ENCODE data around the gene PHLDB2. TPM values are rescaled to one million over a fixed set of nuclear protein-coding genes. Genes with fewer than 3 reads are reported as not detected.

The PHLDB2 gene
- total RNA-seq, 1 experiment from 2014 or later, result 13.2 TPM

DNA sequence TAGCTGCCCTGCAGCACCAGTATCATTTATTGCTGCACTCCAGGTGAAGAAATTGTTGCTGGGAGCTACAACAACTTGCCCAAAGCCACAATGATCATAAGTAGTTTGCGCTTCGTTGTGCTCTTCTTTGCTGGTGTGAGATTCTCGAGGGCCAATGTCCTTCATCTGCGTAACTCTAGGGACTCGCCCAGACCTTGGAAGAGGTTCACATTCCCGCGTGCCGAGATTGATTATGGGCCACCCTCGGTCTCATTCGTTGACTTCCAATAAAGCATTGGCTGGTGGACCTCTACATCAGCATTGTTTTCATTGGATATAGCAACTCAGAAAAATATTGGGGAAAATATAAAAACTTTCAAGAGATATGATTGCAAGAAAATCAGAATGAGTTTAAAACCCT, 423 bp upstream of the PHLDB2 start:
- Histone ChIP-seq H3K27ac (ENCODE audit: insufficient read length, low read depth, low read length) (no peak overlapping the region), H3K18ac (ENCODE audit: insufficient read length, low read depth, low read length) (no peak overlapping the region), H3T11ph (ENCODE audit: low read length) (no peak overlapping the region), H4K5ac (ENCODE audit: insufficient read length, low read depth, low read length) (no peak overlapping the region), H3K23ac (ENCODE audit: insufficient read length, low read depth, low read length) (no peak overlapping the region), H4K20me1 (ENCODE audit: control insufficient read depth, insufficient read depth, insufficient read length) (no peaks in the 10 kb centered on the region), H2BK12ac (ENCODE audit: insufficient read length, low read depth, low read length) (no peak overlapping the region), H3K23me2 (ENCODE audit: insufficient read length, low read depth, low read length, poor library complexity, severe bottlenecking) (peaks cover 15% of the 10 kb centered on the region), H3K9ac (ENCODE audit: extremely low read depth, insufficient read length, low read length) (no peak overlapping the region), H2AFZ (ENCODE audit: low read length) (no peak overlapping the region), H3K9me3 (ENCODE audit: control insufficient read depth, low read depth, low read length) (no peaks in the 10 kb centered on the region), H4K91ac (ENCODE audit: insufficient read length, low read depth, low read length) (no peak overlapping the region), H2BK15ac (ENCODE audit: low read depth, low read length) (no peak overlapping the region), H3K79me1 (ENCODE audit: insufficient read depth, low read depth, low read length, poor library complexity, severe bottlenecking) (no peaks in the 10 kb centered on the region), H3K56ac (ENCODE audit: insufficient read length, low read depth, low read length) (no peak overlapping the region), H4K8ac (replicated peaks; ENCODE audit: insufficient read length, low read depth, low read length) (no peak overlapping the region), H3K79me2 (ENCODE audit: insufficient read depth, low read length) (peaks cover 3% of the 10 kb centered on the region; the same call in 1 of the 2 replicates), H2BK120ac (ENCODE audit: low read depth, low read length, poor library complexity, severe bottlenecking) (no peak overlapping the region), H3K14ac (ENCODE audit: insufficient read depth, low read length) (no peak overlapping the region), H3K4me1 (ENCODE audit: insufficient read depth, low read length) (peaks cover 10% of the 10 kb centered on the region), H3K4ac (ENCODE audit: low read depth, low read length) (no peak overlapping the region), H3K4me2 (ENCODE audit: insufficient read depth, insufficient read length, low read length) (peak overlapping the region; percentile 87), H2AK5ac (ENCODE audit: insufficient read length, low read length) (no peak overlapping the region), H2BK20ac (ENCODE audit: low read depth, low read length, poor library complexity, severe bottlenecking) (no peak overlapping the region), H2BK5ac (ENCODE audit: insufficient read length, low read length) (no peak overlapping the region), H3K27me3 (ENCODE audit: insufficient read depth, low read length) (no peaks in the 10 kb centered on the region; the same call in 1 of the 2 replicates)
- H3K27ac Mint-ChIP-seq, result no peak overlapping the region
- TF ChIP-seq, protein P1, sequence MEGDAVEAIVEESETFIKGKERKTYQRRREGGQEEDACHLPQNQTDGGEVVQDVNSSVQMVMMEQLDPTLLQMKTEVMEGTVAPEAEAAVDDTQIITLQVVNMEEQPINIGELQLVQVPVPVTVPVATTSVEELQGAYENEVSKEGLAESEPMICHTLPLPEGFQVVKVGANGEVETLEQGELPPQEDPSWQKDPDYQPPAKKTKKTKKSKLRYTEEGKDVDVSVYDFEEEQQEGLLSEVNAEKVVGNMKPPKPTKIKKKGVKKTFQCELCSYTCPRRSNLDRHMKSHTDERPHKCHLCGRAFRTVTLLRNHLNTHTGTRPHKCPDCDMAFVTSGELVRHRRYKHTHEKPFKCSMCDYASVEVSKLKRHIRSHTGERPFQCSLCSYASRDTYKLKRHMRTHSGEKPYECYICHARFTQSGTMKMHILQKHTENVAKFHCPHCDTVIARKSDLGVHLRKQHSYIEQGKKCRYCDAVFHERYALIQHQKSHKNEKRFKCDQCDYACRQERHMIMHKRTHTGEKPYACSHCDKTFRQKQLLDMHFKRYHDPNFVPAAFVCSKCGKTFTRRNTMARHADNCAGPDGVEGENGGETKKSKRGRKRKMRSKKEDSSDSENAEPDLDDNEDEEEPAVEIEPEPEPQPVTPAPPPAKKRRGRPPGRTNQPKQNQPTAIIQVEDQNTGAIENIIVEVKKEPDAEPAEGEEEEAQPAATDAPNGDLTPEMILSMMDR (conservative IDR thresholded peaks at IDR 0.05), result no peak
- peaks cover 42% of the 10 kb centered on the region in 2 experiments for H3K4me1 Mint-ChIP-seq
- no peaks in the 10 kb centered on the region for H3K9me3 Mint-ChIP-seq
- H3K36me3 Mint-ChIP-seq (ENCODE audit: insufficient read depth in 1 of 3, low read depth in 3 of 3), result no peaks in the 10 kb centered on the region
- H3K4me3 Mint-ChIP-seq, result peak overlapping the region; percentile 89 to 99
- no peak for DNase-seq
- WGBS (ENCODE audit: extremely low coverage, insufficient read length, low lambda C conversion rate), result no CpG with 5 or more reads among the region's 10 CpGs
- peaks cover 67% of the 10 kb centered on the region for H3K27me3 Mint-ChIP-seq (ENCODE audit: low read depth)

Measured in H9 (cell line).